GM21737 (cell line): ENCODE measurements around the gene BMP8B.

Experiments
- ATAC-seq: cut with Tn5 transposase; IDR thresholded peaks from one replicate; pipeline ENCODE4 v1.9.1; 2021; ENCODE audit warnings: mild to moderate bottlenecking, moderate library complexity; ENCODE audit not compliant: unreplicated experiment

The BMP8B gene

DNA sequence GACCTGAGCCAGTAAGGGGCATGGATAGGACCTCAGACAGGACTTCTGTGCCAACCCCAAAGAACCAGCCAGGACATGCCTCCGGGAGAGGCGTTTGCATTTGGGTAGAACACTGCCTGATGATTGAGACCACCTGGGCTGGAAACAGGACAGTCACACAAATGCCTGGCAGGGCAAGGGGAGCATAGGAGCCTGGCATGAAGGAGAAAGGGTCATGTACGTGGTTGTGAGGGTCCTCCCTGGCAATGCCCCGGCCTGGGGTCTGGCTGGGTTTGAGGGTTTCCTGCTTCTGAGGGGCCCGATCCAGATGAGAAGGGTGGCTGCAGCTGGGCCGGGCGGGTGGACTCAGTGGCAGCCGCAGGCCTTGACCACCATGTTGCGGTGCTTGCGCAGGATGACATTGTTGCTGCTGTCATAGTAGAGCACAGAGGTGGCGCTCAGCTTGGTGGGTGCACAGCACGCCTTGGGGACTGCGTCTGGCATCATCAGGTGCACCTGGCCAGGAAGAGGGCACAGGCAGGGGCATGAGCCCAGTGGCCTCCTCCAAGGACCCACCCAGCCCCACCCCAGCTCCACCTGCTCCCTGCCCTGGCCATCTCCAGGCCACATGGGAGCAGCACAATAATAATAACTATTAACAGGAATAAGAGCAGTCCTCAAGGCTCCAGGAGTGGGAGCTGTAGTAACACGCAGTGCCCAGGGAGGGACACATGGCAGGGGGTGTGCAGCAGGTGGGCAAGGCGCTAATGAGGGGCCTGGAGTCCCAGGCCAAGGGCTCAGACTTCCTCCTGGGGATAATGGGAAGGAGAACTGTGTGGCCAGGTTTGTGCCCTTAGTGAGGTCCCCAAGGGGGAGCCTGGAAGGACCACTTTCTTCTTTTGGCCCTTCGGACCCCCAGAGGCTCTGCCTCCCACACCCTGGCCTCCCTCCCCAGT, 28.3 kb downstream of the BMP8B start:
- ATAC-seq, result no peak

- ATAC-seq, result no peak
Observed at GRCh38 chr1:39759436-39759726, 29.3 kb downstream of the BMP8B start.

DNA sequence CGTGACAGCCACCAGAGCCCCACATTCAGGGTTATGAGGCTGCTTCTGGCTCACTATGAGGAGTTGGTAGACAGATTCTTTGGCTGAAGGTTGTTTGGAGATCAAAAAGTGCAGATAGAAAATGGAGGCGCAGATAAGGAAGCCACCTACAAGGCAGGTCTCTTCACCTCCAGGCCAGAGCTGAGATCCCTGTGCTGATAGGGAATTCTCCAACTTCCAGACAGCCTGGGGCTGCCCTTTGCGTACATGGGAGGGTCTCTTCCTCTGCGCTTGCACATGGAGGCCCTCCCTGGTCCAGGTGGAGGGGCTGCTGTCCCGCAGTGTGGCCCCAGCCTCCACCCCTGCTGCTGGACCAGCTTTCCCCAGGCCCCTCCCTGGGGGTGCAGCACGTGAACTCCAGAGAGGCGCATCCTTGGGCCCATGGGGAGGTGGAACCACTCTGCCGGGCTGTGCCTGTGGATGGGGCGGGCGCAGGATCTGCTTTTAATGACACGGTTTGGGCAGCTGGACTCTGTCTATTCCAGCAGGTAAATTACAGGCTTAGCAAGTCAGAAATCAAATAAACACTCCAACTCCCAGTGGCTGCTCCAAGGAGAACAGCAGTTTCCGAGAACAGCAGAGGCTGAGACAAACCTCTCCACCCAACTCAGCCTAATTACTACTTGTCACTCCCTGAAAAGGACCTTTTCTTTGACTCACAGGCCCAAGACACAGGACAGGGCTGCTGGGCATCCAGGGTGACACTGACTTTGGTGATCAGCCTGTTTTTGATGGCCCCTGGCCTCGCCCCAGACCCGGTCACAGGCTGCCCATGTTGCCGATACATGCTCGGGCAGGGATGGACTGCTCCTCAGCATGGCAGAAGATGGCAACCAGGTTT, 29.9 kb downstream of the BMP8B start:
- ATAC-seq, result no peak

GRCh38 chr1:39757501-39757900, 31.2 kb downstream of the BMP8B start:
- no peak for ATAC-seq

GRCh38 chr1:39755965-39756659, 32.6 kb downstream of the BMP8B start:
- no peak for ATAC-seq

DNA sequence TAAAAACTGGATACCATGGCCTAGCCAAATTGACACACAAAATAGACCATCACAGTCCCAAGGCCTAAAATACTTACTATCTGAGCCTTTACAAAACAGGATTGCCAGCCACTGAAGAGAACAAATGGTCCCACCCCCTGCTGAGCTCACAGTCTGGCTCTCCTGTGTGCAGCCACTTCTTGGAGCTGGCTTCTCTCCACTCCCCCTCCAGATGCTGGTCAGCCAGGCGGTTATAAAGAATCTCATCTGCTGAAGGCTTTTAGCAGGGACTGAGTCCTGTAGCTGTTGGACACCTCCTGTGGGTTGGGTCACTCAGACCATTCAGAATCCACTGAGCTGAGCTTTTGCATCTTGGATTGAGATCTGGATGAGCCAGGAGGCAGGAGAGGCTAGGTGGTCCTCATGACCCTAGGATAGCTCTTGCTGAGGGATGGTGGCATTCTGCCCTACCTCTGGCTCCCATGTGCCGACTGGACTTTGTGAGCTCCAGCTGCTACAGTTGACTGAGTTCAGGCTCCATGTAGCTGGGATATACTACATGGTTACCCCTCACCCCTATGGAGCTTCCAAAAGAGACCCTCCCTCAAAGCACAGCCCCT, 33.7 kb downstream of the BMP8B start:
- no peak for ATAC-seq

- no peak for ATAC-seq
Observed at GRCh38 chr1:39754026-39754570, 34.6 kb downstream of the BMP8B start.

DNA sequence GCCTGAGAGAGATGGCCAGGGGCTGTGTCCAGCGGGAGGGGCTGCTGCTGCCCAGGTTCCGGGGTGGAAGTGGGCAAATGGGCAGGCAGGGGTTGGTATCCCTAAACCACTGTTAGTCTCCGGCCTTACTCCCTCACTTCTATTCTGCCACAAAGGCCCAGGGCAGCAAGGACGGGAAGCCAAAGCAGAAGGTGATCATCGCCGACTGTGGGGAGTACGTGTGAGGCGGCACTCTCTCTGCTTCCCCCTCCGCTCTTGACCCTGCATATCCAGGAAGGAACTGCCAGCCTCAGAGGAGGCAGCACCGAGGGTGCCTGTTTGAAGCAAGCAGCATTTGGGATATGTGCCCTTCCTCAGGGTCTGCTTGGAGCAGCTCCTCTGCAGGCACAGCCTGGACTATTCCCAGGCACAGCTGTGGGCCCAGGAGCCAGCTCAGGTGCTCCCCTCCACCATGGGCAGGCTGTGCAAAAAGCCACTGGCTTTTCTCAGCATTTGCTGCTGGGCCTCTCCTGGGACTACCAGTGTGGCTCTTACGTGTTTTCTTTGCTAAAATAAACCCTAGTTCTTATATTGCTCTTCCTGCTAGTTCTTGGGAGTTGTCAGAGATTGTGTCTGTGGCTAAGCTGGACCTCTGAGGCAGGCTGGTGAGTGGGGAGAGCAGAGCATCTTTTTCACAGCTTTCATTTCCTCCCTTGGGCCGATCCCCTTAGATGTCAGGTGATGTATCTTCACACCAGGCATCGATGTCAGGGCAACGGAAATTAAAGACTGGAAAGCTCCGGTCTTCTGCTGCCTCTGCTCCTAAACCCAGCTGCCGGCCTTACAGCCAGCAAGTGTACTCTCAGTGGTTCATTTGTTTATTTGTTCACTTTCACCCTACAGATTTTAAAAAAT, 35.3 kb downstream of the BMP8B start:
- no peak for ATAC-seq

- ATAC-seq, result no peak
Observed at GRCh38 chr1:39752703-39753102, 36.0 kb downstream of the BMP8B start.

DNA sequence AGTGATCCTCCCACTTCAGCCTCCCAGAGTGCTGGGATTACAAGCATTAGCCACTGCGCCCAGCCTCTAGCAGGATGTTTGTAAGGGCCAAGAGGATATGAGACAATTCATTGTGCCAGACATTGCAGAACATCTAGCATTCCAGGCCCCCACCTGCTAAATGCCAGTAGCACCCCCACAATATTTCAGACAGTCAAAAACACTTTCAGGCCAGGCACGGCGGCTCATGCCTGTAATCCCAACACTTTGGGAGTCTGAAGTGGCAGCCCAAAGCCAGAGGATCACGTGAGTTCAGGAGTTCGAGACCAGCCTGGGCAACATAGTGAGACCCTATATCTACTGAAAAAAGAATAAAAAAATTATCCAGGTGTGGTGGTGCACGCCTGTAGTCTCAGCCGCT, 37.1 kb downstream of the BMP8B start:
- no peak for ATAC-seq

DNA sequence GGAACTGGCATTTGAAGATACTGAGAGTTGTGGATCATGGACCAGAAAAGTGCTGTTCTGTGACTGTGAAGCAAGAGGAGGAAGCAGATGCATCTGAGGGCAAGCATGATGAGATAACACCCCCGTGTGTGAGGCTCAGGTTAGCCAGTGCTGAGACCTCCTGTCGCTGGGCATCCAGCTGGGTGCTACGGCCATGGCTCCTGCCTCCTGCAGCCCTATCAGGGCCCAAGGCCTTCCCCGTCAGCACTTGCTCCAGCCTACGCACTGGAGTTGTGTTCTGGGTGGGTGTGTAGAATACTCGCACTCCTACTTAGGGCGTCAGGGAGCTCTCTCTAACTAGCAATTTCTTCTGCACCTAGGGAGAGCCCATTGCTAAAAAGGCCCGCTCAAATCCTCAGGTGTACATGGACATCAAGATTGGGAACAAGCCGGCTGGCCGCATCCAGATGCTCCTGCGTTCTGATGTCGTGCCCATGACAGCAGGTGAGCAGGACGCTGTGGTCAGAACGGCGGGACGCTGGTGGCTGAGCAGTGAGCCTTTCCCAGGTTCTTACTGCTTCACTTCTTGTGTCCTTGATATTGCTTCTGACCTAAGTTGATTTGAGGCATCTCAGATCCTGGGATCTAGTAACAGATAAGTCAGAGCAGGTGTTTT, 43.5 kb downstream of the BMP8B start:
- no peak for ATAC-seq

GRCh38 chr1:39738622-39739366, 49.9 kb downstream of the BMP8B start, which contains the start of gene PPIE:
TSS of gene PPIE (plus strand) at chr1:39738882. CDS start at chr1:39738901, 19 bp downstream.
- peak; percentile 88 for ATAC-seq

- ATAC-seq, result no peak
Observed at GRCh38 chr1:39737546-39738169, 51.0 kb downstream of the BMP8B start.

DNA sequence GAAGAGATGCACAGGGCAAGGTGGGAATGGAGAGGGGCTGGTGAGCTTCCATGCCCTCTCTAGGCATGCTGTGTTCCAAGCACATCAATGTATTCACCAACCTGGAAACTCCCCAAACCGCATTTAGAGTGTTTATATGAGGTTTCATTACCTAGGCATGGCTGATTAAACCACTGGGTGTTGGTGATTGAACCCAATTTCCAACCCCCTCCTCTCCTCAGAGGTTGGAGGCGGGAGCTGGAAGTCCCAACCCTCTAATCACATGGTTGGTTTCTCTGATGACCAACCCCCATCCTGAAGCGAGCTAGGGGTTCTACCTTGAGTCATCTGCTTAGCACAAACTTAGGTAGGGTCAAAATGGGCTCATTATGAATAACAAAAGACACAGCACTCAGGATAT, 52.9 kb downstream of the BMP8B start:
- ATAC-seq, result no peak

GRCh38 chr1:39733161-39733560, 55.5 kb downstream of the BMP8B start:
- ATAC-seq, result no peak

DNA sequence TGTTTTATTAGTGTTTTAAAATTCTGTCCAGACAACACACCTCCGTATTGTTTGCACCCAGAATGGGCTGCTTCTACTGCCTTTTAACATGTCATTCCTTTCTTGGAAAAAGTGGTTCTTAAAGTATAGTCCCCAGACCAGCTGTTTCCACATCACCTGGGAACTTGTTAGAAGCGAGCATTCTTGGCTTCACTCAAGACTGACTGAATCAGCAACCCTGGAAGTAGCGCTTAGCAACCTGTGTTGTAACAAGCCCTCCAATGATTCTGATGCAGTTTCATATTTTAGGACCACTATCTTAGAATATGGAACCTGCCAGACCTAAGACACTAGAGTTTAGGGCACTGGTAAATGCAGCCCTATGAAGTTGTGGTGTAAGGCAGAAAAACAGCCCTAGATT, 55.9 kb downstream of the BMP8B start:
- ATAC-seq, result no peak

- ATAC-seq, result no peak
Observed at GRCh38 chr1:39729842-39730241, 58.8 kb downstream of the BMP8B start.

- ATAC-seq, result no peak
Observed at GRCh38 chr1:39729030-39729429, 59.6 kb downstream of the BMP8B start.
